GM19328 (cell line): Measurements from ENCODE around the gene ARMH2.

Source experiments
- ATAC-seq: cut with Tn5 transposase; IDR thresholded peaks from one replicate; pipeline ENCODE4 v1.9.1; 2021; ENCODE audit warnings: mild to moderate bottlenecking, moderate library complexity; ENCODE audit not compliant: unreplicated experiment

Gene ARMH2

GRCh38 chr6:24798740-24799540 is at the start of gene ARMH2:
ARMH2 (minus strand) TSS chr6:24798917; CDS start chr6:24798857, 60 bp downstream.
- ATAC-seq = no peak

- no peak for ATAC-seq
Measured at GRCh38 chr6:24848461-24848860, 49.7 kb upstream of the ARMH2 start.

- ATAC-seq = no peak
Measured at GRCh38 chr6:24847402-24847801, 48.7 kb upstream of the ARMH2 start.

- no peak for ATAC-seq
Measured at GRCh38 chr6:24845578-24845977, 46.9 kb upstream of the ARMH2 start.

GRCh38 chr6:24844903-24845302 is 46.2 kb upstream of the ARMH2 start:
- no peak for ATAC-seq

- ATAC-seq = no peak
Measured at GRCh38 chr6:24844061-24844460, 45.3 kb upstream of the ARMH2 start.

- ATAC-seq = no peak
Measured at GRCh38 chr6:24840187-24840586, 41.5 kb upstream of the ARMH2 start.

- no peak for ATAC-seq
Measured at GRCh38 chr6:24838994-24839393, 40.3 kb upstream of the ARMH2 start.

GRCh38 chr6:24838081-24838480 is 39.4 kb upstream of the ARMH2 start:
- no peak for ATAC-seq

- no peak for ATAC-seq
Measured at GRCh38 chr6:24836109-24836508, 37.4 kb upstream of the ARMH2 start.

- ATAC-seq = no peak
Measured at GRCh38 chr6:24833711-24834386, 35.1 kb upstream of the ARMH2 start.

- no peak for ATAC-seq
Measured at GRCh38 chr6:24832794-24833193, 34.1 kb upstream of the ARMH2 start.

- no peak for ATAC-seq
Measured at GRCh38 chr6:24831771-24832716, 33.3 kb upstream of the ARMH2 start.

- no peak for ATAC-seq
Measured at GRCh38 chr6:24829657-24830056, 30.9 kb upstream of the ARMH2 start.

GRCh38 chr6:24827970-24828369 is 29.3 kb upstream of the ARMH2 start:
- no peak for ATAC-seq

GRCh38 chr6:24827162-24827561 is 28.4 kb upstream of the ARMH2 start:
- ATAC-seq = no peak

GRCh38 chr6:24825130-24825630 is 26.5 kb upstream of the ARMH2 start:
- ATAC-seq = no peak

GRCh38 chr6:24824142-24824938 is 25.6 kb upstream of the ARMH2 start:
- ATAC-seq = no peak

GRCh38 chr6:24823185-24823584 is 24.5 kb upstream of the ARMH2 start:
- ATAC-seq = no peak

- no peak for ATAC-seq
Measured at GRCh38 chr6:24822696-24823095, 24.0 kb upstream of the ARMH2 start.
